NCI-H345 treated with DMSO at 0.1 percent for 48 hours (cell line): Measurements from ENCODE around the gene APBA3.

ENCODE experiments used
- DNase-seq: peaks from one replicate; lab custom pipeline; 2025; ENCODE audit not compliant: unreplicated experiment; lab: John Stamatoyannopoulos, UW

APBA3 gene

DNA sequence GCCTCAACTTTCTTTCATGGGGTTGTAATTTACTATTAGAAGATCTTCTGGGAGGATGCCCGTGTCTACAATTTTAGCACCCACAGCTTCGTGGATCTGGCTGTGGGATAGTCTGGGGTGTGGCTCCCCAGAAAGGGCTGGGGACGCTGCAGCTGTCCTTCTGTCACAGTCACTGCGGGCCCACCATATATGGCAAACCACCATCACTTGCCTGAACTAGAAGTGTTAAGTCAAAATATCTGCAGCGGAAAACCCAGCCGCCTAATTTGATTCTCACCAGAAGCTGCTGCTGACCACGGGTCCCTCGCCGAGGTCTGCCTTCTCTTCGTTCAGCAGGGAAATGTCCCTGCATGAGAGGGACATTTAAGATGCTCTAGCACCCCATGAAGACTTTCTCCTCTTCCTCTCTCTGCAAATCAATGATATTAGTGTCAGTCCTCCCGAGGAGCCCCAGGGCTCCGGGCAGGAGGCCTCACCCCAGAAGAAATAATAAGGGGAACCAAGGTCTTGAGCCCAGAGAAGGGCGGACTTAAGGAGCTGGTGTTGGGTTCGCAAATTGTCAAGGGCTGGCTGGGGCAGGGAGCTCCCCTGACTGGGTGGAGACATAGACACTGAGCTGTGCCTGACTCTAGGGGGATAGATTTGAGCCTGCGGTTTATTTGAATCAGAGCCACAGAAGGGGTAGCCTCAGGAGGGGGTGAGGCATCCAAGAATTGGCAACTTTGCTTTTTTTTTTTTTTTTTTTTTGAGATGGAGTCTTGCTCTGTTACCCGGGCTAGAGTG lies 27.7 kb upstream of the APBA3 start:
- DNase-seq = no peak

DNA sequence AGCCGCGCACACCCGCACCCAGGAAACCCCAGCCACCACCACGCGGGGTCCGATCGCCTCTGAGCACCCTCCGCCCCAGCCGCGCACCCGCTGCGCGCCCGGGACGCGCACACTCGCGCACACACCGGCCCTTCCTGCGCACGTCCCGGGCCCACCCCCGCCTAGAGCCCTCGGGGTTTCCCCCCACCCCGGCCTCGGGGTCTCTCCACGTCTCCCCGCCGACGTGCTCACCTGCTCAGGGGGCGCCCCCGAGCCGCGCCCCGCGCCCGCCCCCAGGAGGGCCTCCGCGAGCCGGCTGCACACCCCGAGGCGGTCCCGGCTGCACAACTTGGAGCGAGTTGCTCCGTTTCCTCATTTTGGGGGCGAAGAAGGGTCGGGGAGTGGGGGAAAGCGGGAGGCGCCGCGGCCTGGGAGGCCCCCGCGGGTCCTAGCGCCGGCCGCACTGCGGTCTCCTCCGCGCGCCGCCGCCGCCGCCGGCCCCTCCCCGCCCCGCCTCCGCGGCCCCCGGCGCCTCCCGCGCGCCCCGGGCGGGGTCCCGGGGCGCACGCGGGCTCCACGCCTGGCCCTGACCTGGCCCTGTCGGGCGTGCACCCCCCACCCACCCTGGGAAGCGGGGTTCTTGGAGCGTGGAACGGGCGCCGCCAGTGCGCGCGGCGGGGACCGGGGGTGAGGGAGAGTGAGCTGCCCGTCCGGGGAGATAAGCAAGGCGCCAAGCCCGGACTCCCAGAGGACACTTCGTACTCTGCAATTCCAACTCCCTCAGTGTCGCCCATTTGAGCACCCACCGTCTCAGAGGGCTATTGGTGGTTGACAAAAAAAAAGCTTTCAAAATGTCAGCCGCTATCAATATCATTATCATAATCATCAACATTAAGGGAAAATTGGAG lies 24.7 kb upstream of the APBA3 start, which contains the start of gene MATK:
TSS of gene MATK (minus strand) at position 444 of the 887 bp plus-strand sequence. CDS start 1,246 bp downstream, outside the sequence.
- no peak for DNase-seq

DNA sequence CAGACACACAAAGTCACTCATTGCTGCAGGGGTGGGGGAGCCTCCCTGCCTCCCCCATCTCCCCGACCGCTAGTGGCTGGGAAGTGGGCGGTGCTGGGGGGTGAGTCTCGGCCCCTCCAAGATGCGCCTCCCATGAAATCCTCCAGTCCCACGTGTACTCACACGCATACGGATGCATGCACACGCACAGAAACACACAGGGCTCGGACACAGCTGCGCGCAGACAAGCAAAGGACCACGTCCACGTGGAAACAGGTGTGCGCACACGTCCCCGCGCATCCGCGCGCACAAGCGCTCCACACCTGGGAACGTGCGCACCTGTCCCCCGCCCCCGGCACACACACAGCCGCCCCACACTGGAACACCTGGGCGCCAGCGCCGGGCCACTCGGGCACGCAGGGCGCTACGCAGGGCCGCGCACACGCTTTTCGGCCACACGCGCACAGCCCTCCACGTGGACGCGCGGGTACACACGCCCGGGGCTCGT lies 24.0 kb upstream of the APBA3 start:
- DNase-seq = no peak

DNA sequence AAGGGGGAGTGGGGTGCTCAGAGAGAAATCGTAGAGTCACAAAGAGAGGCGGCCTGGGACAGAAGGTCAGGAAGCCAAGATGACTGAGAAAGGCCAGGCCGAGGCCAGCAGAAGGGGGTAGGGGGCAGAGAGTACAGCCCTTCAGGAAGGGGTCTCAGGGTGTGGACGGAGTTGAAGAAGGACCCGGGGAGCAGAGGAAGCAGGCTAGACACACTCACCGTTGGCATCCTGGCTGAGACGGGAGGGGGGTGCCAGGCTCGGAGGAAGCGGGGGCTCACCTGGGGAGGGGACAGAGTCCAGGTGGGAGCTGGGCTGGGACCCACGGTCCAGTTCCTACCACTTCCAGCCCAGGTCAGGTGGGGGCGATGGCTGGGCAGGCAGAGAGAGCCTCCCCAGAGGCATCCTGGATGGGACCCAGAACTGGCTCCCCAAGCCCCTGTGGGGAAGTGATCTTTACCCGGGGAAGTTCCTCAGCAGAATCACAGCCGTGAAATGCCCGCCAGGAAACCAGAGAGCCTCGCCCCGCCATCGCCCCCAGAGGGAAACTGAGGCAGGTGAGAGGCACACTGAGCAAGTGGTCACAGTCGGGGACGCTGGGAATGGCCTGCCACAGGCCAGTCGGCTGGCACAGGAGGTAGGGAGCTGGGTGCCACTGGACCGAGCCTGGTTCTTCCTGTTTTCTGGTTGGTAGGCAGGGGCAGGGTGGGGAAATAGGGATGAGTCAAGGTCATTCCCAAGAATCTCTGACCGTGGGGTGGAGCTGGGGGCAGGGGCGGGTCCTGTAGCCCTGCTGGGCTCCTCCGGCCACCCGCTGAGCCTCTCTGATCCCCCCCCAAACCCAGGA lies 23.3 kb upstream of the APBA3 start:
- DNase-seq = no peak

DNA sequence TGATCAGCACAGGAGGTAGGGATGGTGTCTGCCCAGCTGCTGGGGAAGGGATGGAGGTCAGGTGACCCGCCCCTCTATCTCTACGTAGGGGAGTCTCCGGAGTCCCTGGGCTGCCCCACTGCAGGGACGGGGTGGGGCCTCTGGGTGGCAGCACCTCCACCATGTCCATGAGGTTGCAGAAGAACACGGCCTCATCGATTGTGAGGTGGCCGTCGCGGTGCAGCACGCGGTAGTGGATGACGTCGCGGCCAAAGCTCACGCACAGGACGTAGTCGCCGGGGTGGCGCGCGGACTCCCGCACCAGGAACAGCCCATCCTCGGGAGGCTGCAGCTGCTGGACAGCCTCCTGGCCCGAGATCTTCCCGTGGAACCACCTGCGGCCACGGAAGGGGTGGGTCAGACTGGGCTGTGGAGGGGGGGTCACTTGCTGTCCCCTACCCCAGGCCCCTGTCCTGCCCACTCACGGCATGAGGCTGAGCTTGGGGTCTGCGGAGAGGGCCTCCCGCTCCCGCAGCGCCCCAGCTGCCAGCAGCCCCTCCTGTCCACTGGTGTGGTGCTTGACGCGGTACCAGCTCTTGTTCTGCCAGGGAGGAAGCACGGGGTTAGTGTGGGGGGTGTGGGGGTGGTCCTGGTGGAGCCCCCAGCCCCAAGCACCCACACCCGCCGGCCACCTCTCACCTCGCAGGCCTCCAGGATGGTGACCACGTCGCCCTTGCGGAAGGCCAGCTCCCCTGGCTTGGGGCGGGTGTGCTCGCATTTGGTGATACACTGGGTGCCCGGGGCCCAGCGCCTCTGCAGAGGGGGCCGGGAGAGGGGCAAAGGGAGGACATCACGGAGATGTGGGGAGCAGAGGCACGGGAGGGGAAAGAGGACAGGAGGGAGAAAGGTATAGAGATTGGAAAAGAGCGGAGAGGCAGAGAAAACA lies 22.4 kb upstream of the APBA3 start:
- DNase-seq = no peak

DNA sequence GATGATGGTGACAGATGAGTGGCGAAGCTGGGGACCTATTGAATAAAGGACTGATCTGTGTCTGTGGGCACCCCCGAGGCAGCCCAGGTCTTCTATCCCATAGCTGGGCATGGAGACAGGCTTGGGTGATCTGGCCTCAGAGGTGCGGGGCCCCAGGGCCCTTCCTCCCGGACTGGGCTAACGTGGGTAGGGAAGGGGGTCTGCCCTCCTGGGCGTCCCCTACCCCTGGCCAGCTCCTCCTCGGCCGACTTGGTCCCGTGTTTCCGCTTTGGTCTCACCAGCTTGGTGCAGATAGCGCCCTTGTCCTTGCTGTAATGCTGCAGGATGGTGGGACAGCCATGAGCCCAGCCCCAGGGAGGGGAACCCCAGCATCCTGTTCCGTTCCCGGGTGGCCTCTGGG lies 21.4 kb upstream of the APBA3 start:
- DNase-seq = no peak

DNA sequence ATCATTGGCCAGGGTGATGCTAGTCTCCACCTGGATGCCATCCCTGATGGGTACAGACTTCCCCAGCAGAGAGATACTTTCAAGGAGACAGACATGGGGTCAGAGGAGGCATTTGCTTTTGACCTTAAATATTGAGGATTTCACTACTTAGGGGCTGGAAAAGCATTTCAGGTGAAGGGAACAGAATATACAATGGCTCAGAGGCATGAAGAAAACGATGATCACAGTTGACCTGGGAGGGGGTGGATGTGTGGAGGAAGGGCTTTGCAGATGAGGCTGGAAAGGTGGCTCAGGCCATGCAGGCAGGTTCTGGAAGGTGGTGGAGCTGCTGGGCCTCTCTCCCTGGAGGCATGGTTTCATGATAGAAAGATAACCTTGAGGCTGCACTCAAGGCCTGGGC lies 20.8 kb upstream of the APBA3 start:
- no peak for DNase-seq

DNA sequence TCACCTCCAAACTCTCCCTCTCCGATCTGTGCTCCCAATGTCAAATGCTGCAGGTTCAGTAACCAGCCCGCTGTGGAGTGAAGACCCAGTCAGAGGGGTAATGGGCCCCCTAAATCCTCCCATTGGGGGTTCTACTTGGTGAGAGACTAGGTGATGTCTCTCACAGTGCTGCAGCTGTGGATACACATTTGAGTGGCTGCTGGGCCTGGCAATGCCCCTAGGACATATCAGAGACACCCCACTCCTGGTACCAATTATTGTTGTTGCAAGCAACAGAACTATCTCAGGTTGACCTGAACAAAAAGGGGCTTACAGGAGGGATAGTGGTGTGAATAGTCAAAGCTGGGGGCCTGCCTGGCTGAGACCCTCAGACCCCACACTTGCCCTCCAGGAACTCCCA lies 20.1 kb upstream of the APBA3 start:
- DNase-seq = no peak

DNA sequence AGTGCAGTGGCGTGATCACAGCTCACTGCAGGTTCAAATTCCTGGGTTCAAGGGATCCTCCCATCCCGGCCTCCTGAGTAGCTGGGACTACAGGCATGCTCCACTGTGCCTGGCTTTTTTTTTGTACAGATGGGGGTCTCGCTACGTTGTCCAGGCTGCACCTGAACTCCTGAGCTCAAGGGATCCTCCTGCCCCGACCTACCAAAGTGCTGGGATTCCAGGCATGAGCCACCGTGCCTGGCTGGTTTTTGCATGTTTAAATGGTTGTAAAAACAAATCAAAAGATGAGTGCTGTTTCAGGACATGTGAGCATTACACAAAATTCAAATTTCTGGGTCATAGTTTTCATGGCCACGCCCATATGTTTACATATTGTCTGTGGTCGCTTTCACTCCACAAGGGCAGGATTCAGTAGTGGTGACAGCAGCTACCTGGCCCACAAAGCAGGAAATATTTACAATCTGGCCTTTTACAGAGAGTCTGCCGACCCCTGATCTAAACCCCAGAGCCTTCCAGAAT lies 19.4 kb upstream of the APBA3 start:
- DNase-seq = no peak

DNA sequence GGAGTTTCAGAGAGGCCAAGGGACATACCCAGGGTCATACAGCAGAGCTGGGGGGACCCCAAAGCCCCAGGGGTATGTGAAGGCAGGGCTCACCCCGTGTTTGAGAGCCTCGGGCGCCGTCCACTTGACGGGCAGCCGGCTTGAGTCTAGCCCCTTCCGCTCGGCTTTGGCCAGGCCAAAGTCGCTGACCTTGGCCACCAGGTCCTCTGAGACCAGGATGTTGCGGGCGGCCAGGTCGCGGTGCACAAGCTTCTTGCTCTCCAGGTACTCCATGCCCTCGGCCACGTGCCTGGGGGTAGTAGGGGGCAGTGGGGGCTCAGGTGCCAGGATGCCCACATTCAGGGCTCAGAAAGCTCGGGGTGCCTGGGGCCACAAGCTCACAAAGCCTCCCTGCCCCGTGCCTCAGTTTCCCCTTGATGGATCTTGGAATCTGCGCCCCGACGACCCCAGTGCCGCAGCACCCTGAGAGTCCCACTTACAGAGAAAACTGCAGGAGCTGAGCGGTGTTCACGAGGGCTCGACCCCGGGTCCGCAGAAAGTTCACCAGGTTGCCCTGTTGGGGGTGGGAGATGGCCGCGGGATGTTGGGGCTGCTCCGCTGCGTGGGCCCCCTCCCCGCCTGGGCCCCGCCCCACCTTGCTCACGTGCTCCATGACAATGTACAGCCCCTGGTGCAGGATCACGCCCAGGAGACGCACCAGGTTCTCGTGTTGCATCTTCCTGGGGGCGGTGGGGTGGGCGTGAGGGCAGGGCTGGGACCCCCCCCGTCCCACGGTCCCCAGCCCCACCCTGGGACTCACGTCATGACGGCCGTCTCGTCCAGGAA lies 17.6 kb upstream of the APBA3 start:
- no peak for DNase-seq

DNA sequence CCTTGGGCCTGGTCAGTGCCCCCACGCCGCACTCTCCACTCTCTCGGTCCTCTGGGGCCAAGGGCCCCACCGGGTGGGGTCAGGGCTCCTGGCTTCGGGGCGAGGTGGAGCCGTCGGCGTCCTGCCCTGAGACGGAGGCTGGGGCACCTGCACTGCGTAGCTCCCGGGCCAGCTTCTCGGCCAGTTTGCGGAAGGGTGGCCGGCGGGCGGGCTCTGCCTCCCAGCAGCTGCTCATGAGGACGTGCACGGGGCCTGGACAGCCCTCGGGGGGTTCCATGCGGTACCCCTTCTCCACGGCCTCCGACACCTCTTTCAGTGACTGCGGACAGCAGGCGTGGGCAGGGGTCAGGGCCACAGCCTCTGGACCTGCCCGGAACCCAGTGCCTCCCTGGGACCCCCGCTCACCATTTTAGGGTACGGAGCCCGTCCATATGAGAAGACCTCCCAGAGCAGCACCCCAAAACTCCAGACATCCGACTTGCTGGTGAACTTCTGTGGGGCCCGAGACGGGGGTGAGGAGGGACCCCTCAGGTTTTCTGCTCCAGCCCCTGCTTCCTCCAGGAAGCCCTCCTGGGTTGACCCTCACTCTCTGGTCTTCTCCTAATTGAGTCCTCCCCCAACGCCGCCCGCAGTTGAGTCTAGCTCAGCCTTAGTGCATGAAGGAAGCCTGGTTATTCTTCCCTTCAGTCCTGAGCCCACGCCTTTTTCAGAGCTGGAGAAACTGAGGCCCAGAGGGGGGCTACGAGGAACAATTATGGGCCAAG lies 16.8 kb upstream of the APBA3 start:
- DNase-seq = no peak

DNA sequence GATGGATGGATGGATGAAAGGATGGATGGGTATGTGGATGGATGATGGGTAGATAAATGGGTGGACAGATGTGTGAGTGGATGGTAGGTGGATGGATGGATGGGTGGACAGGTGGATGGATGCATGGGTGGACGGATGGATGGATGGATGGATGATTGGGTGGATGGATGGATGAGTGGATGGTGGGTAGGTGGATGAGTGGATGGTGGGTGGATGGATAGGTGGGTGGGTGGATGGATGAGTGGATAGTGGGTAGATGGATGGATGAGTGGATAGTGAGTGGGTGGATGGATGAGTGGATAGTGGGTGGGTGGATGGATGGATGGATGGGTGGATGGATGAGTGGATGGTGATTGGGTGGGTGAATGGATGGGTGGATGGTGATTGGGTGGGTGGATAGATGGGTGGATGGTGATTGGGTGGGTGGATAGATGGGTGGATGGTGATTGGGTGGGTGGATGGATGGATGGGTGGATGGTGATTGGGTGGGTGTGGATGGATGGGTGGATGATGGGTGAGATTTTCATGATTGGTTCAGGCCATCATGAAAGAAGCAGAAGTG lies 15.1 kb upstream of the APBA3 start:
- no peak for DNase-seq

DNA sequence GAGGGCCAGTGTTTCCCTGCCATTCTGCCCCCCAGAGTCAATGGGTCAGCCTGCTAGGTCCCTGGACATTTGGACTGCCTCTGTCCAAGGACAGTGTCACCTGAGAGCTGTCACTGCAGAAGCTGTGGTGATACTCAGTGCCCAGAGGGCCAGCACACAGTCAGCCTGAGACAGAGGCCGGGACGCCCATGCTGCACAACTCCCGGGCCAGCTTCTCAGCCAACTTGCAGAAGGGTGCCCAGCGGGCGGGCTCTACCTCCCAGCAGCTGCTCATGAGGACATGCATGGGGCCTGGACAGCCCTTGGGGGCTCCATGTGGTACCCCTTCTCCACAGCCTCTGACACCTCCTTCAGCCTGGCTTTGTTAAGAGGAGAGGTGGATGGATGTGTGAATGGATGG lies 14.3 kb upstream of the APBA3 start:
- no peak for DNase-seq

DNA sequence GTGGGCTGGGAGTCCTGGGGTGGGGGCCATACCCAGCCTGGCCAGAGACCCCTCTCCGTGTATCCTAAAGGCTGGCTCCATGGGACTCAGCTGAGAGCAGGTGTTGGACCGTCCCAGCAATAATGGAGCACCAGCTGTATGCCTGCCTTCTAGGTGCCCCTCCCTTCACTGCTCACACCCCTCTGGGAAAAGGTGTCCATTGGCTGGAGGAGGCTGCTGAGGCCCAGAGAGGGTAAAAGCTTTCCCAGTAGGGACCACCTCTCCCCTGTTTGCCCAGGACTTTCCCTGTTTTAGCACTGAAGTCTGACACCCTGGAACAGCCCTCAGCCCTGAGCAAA lies 13.9 kb upstream of the APBA3 start:
- no peak for DNase-seq

DNA sequence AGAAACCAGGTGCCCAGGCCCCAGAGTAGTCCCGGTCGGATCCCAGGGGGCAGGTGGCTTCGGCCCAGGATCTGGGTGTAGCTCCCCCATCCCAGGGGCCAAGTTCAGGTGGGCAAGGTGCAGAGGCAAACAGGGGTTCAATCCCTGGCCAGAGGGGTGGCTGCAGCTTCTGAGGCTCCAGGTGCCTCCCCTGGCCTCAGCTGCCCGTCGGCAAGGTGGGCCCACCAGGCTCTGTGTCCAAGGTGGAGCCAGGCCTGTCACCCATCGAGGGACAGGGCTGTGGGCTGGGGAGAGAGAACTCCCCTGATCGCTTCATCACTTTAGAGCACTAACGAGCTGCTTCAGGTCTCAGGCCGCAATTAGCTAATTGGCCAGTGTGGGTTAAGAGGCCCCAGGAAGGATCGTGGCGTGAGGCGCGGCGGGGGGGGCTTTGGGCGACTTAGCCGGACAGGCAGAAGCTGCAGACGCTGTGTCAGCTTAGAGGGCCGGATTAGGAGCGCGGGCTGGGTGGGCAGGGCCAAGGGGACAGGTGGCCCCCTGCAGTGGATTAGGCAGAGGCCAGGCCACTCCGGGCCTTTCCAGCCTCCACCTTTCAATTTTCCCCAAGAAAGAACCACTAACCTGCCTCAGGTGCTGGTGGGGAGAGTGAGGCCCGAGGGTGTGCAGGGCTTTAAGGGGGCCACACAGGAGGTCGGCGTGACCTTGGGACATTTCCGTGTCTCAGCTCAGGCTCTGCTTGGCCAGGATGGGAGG lies 13.3 kb upstream of the APBA3 start:
- no peak for DNase-seq

DNA sequence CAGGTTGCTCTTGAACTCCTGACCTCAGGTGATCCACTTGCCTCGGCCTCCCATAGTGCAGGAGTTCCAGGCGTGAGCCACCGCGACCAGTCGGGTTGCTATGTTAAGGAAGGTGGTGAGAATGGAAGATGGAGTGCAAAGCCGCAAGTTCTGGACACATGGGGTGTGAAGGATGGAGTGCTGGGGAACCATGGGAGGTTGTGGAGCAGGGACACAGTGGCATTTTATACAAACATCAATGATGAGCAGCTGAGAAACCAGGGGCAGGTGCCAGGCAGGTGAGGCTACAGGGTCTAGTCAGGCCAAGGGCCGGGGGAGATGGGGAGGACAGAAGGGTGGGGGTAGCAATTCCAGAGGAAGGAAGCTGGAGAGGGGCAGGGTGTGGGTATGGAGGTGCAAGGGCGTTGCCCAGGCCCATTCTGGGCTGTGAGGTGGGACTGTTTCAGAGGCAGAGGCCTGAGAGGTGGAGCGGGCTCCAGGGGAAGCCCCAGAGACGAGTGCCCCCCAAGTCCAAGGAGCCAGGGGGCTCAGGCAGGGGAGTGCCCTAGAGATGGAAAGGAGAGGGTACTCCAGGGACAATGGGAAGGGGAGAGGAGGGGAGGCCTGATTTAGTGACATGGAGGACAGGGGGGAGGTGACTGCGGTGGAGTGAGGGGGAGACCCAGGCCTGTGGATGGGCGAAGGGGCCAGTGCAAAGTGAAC lies 12.5 kb upstream of the APBA3 start:
- no peak for DNase-seq
